ENCODE data around the gene KLK11. TPM values are rescaled to one million over a fixed set of nuclear protein-coding genes. Genes with fewer than 3 reads are reported as not detected.

The KLK11 gene
- total and polyA plus RNA-seq, 2 donors (not counting 3 experiments of a cell fraction or from before 2014, with no cell fraction given): not detected

GRCh38 chr19:51036519-51036918 is 10.1 kb upstream of the KLK11 start:
- Histone ChIP-seq H3K4me2 (ENCODE audit: insufficient read depth, low read length) (no peak overlapping the region), H3K9ac (replicated peaks; ENCODE audit: extremely low read depth, insufficient read depth, low read length) (no peak overlapping the region), H3K9me3 (replicated peaks; ENCODE audit: control insufficient read depth, insufficient read depth, low read length) (no peaks in the 10 kb centered on the region), H3K27ac (ENCODE audit: insufficient read depth, low read depth, low read length) (no peak overlapping the region), H3K27me3 (ENCODE audit: control insufficient read depth in 2 of 2, insufficient read depth in 2 of 2, low read length in 2 of 2) (no peaks in the 10 kb centered on the region), H3K4me1 (ENCODE audit: control insufficient read depth, extremely low read depth, insufficient read depth, low read length) (no peaks in the 10 kb centered on the region), H3K36me3 (ENCODE audit: control insufficient read depth in 2 of 2, extremely low read depth in 1 of 2, insufficient read depth in 2 of 2, low read length in 2 of 2) (no peaks in the 10 kb centered on the region), H3K9me1 (replicated peaks; ENCODE audit: control insufficient read depth, extremely low read depth, insufficient read depth, low read length) (no peaks in the 10 kb centered on the region), H4K20me1 (replicated peaks; ENCODE audit: control insufficient read depth, extremely low read depth, insufficient read depth, low read length) (no peaks in the 10 kb centered on the region), H2AFZ (ENCODE audit: low read depth, low read length) (no peak overlapping the region), H3K79me2 (ENCODE audit: control insufficient read depth, insufficient read depth, low read length) (no peaks in the 10 kb centered on the region), H3K4me3 (replicated peaks in 1 of 3; ENCODE audit: insufficient read depth in 1 of 3, low read depth in 1 of 3, low read length in 3 of 3) (no peak overlapping the region)
- intact Hi-C loops (cut with micrococcal nuclease) (no loop called here), dilution Hi-C loops (cut with MboI; ENCODE audit: extremely low pct_ligation_motif_present, low sequenced_read_pairs) (no loop called here)
- BruUV-seq (replicated peaks): no TSS peak
- ChIA-PET CTCF (no interaction called here), POLR2A (no interaction called here)
- TF ChIP-seq JUN (IDR thresholded peaks at IDR 0.05; ENCODE audit: borderline replicate concordance, insufficient read depth, insufficient read length, low read depth) (no peak), MYC (IDR thresholded peaks at IDR 0.05; ENCODE audit: low read depth, low read length) (no peak), POLR2A (IDR thresholded peaks at IDR 0.05; ENCODE audit: low read depth, low read length) (no peak)
- DNase-seq (ENCODE audit: low read depth, low spot score) (no peak), FAIRE-seq (no peak)

- dilution Hi-C loops (cut with MboI; ENCODE audit: extremely low pct_ligation_motif_present, low sequenced_read_pairs): no loop called here
- DNase-seq (ENCODE audit: low read depth, low spot score) (no peak), FAIRE-seq (no peak)
- Histone ChIP-seq H3K79me2 (ENCODE audit: control insufficient read depth, insufficient read depth, low read length) (no peaks in the 10 kb centered on the region), H3K4me2 (ENCODE audit: insufficient read depth, low read length) (no peak within 1 kb of the TSS), H3K27ac (ENCODE audit: insufficient read depth, low read depth, low read length) (no peak within 1 kb of the TSS), H3K9ac (replicated peaks; ENCODE audit: extremely low read depth, insufficient read depth, low read length) (no peak within 1 kb of the TSS), H3K9me3 (replicated peaks; ENCODE audit: control insufficient read depth, insufficient read depth, low read length) (no peaks in the 10 kb centered on the region), H3K9me1 (replicated peaks; ENCODE audit: control insufficient read depth, extremely low read depth, insufficient read depth, low read length) (no peaks in the 10 kb centered on the region), H3K4me1 (ENCODE audit: control insufficient read depth, extremely low read depth, insufficient read depth, low read length) (no peaks in the 10 kb centered on the region), H2AFZ (ENCODE audit: low read depth, low read length) (no peak within 1 kb of the TSS), H3K27me3 (ENCODE audit: control insufficient read depth in 2 of 2, insufficient read depth in 2 of 2, low read length in 2 of 2) (no peaks in the 10 kb centered on the region), H4K20me1 (replicated peaks; ENCODE audit: control insufficient read depth, extremely low read depth, insufficient read depth, low read length) (no peaks in the 10 kb centered on the region), H3K4me3 (replicated peaks in 1 of 3; ENCODE audit: insufficient read depth in 1 of 3, low read depth in 1 of 3, low read length in 3 of 3) (no peak within 1 kb of the TSS), H3K36me3 (ENCODE audit: control insufficient read depth in 2 of 2, extremely low read depth in 1 of 2, insufficient read depth in 2 of 2, low read length in 2 of 2) (no peaks in the 10 kb centered on the region)
- BruUV-seq (replicated peaks): no TSS peak
- TF ChIP-seq MYC (IDR thresholded peaks at IDR 0.05; ENCODE audit: low read depth, low read length) (no peak), GATA2 (IDR thresholded peaks at IDR 0.05; ENCODE audit: insufficient read depth, insufficient read length, low read depth, low read length) (no peak), JUN (IDR thresholded peaks at IDR 0.05; ENCODE audit: borderline replicate concordance, insufficient read depth, insufficient read length, low read depth) (no peak), FOS (IDR thresholded peaks at IDR 0.05; ENCODE audit: borderline replicate concordance, insufficient read depth, low read length) (no peak), POLR2AphosphoS5 (IDR thresholded peaks at IDR 0.05; ENCODE audit: insufficient read depth, low read depth, low read length) (no peak), EZH2 (IDR thresholded peaks at IDR 0.05; ENCODE audit: borderline replicate concordance, low read depth, low read length, severe bottlenecking) (no peak), POLR2A (IDR thresholded peaks at IDR 0.05; ENCODE audit: low read depth, low read length) (no peak), CTCF (IDR thresholded peaks at IDR 0.05; ENCODE audit: extremely low read depth in 1 of 2, insufficient read depth in 1 of 2, low read depth in 1 of 2, low read length in 2 of 2) (no peak), MAX (IDR thresholded peaks at IDR 0.05; ENCODE audit: insufficient read depth, insufficient read length) (no peak)
- intact Hi-C loops (cut with micrococcal nuclease): no loop called here
- ChIA-PET CTCF (interaction anchor here (1.2 kb wide), 1 partner anchor 14 kb away, joined by 6 read pairs; no protein-coding TSS in a partner anchor), POLR2A (no interaction called here)
Observed at GRCh38 chr19:51034704-51035103, 8.3 kb upstream of the KLK11 start, which contains the start of gene KLK12. TSS of gene KLK12 (minus strand) at chr19:51035002. CDS start at chr19:51034621, 381 bp downstream.
